Myocyte (in vitro differentiated cells): ENCODE measurements around the gene SH2D1A. TPM values are rescaled to one million over a fixed set of nuclear protein-coding genes. Genes with fewer than 3 reads are reported as not detected.
"Not testable (repeated sequence)": the region's sequence is repeated elsewhere in the genome, so short reads cannot be mapped to it uniquely, and the experiment has no call there.

Source experiments
- DNase-seq: peaks from one replicate; pipeline ENCODE4 v3.0.0-alpha.2; 2012; ENCODE audit warnings: low read depth
- total RNA-seq: library from RNA; depleted of rRNA; stranded (reverse); fragments of >200 nt; gene quantifications from 2 replicates; pipeline ENCODE4 v1.2.3, GENCODE V29; 2014

The SH2D1A gene
- total RNA-seq, 1 donor from 2014 or later, result not detected

DNA sequence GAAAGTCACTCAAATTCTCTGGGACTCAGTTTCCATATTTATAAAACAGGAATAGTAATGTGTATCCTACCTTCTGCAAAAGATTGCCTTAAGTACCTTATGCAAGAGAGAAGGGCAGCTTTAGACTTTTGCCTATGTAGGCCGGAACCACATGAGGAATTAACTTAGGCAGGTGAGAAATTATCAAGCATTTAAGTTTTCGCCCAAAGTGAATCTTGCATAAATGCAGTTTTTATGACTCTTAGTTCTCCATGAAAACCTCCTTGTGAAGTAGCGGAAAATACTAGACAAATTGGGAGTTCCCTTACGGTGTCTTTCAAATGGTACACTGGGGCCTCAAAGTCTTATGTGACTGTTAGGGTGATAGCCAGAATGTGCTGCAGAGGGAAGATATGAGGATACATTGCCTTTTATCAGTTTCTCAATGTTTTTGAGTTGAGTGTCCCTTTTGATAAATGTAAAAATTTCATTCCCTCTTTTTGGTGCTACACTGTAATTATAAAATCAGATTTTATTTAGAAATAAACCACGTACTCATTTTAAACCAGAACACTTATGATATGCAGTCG, 2.6 kb downstream of the SH2D1A start:
- no peak for DNase-seq

DNA sequence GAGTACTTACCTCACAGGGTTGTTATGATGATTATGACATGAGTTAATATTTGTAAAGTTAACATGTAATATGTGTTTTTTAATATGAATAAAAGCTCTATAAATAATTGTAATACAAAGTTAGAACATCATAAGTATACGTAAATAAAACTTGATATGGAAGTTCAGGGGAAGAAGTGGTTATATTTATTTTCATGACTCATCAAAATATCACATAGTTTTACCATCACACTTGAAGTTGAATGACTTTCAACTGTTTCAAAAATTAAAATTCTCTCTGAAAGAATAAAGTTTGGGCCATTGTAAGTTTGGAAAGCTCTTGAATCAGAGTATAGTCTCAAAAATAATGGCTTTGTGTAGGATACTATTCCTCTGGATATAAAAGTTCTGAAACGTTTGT, 8.3 kb downstream of the SH2D1A start:
- no peak for DNase-seq

DNA sequence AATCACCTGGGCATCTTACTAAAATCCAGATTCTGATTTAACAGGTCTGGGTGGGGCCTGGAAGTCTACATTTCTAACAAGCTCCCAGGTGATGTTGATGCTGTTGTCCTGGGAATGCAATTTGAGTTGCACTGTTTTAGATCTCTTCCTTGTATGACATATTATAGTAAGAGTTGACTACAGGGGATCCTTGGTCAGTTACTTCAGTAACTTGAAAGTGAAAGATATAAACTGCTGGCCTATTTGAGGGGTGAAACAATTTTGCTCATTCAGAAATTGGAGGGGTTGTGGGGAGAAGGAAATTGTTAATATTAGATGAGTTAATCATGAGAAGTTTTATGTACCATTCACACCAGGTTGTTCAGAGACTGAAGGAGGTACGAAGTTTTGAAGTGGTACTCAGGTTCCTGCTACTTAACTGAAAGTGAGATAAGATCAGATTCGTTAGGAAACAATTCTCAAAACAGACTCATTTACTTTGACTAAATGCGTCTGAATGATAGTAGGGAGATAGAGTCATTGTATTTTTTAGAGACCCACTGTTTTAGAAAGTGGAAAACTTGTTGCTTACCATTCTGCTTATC, 12.5 kb downstream of the SH2D1A start:
- DNase-seq, result no peak

DNA sequence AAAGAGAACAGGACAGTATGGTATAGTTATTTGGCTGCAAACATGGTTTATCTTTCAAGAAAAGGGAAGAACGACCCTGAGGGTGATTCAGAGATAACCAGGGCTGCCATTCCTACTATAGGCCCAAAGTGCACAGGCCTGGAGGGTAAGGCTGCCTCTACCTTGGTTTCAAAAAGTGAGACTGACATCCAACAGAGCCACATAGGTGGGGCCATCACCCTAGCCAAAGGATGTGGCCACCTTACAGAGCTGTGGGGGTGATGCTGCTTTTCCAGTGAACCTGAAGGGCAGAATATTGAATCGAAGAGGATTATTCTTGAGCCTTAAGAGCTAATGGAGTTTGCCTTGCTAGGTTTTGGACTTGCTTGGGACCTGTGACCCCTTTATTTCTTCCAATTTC, 15.7 kb downstream of the SH2D1A start:
- no peak for DNase-seq

DNA sequence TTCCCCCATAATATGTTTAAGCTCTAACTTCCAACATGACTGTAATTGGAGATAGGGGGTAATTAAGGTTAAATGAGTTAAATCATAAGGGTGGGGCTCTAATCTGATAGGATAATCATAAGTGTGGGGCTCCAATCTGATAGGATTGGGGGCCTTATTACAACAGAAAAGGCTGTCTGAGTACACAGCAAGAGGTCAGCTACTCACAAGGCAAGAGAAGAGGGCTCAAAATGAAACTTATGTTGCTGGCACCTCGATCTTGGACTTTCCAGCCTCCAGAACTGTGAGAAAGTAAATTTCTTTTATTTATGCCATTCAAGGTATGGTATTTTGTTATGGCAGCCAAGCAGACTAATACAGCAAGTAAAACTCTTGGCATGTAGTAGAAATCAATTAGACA, 16.4 kb downstream of the SH2D1A start:
- DNase-seq, result no peak

DNA sequence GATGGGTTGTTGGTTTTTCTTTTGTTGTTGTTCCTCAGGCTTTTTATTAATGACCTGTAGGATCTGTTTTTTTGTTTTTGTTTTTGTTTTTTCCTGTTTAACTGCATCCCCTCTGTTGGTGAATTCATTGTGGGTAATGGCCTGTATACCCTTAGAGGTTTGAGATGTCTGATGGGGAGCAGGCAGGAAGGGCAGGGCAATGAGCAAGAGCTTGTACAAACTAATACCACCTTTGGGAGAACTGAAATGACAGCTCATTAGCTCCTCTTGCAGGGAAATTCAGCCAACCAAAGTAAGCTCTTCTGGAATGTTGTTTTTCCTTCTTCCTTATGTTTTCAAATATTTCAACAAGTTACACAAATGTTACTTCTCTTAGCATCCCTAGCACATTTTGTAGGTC, 23.4 kb downstream of the SH2D1A start:
- DNase-seq, result no peak

DNA sequence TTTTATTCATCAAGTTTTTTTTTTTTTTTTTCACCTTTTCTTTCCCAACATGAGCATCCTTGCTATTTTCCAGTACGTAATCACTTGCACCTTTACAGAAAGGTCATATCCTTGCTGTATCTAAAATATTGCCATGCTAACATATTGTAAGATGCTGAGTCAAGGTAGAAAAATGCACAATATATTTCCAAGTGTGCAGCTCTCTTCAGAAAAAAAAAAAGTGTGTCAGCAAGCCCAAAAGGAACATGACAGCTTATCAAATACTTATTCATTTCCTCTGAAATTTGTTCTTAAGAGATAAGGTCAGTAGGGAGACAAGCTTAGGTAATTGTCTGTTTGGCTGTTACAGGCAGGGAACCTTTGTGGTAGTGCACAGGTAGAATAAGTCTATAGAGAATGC, 27.0 kb downstream of the SH2D1A start:
- no peak for DNase-seq

DNA sequence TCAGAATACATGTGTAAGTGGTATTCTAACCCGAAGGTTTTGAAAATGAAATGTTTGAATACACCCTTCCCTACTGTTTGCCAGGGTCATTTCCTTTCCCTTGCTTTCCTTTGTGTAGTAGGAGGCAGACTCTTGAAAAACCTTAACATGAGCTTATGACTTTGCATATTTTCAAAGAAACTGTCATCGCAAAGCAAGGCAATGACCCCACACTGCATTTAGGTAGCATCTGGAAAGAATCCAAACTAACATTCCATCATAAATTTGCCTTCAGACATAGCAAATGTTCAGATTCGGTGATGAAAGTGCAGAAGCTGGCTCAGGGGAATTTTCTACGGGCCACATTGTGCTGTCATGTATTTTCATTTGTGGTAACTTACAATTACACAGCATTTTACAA, 32.3 kb downstream of the SH2D1A start:
- no peak for DNase-seq

DNA sequence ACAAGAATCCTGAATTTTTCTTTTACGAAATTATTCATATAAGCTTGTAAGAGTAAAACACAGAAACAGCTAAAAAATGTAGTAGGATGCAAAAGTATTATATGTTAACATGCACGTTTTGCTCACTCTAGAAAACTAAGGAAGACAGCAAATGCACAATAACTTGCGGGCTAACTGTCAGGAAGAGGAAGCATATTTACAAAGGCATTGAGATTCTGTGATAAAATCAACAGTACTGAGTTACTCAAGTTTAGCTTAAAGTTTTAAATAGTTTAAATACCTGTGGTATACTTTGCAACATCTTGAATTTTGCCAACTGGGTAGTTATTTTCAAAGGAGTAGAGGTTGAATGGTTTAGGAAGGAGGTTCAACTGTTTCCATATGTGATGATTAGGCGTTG, 37.0 kb downstream of the SH2D1A start:
- no peak for DNase-seq

DNA sequence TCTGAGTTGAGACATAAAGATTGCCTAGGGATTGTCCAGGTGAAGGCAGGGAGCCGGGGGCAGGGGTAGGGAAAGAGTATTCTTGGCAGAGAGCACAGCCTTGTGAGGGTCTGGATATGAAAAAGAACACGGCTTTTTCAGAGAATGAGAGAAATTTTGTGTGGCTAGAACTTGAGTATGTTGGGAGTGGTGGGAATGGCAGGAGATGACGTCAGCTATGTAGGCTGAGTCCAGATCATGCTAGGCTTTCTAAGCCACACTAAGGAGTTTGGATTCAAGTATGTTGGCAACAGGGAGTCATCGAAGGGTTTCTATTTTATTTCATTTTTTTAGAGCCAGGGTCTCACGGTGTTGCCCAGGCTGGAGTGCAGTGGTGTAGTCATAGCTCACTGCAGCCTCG, 40.0 kb downstream of the SH2D1A start:
- DNase-seq, result no peak

DNA sequence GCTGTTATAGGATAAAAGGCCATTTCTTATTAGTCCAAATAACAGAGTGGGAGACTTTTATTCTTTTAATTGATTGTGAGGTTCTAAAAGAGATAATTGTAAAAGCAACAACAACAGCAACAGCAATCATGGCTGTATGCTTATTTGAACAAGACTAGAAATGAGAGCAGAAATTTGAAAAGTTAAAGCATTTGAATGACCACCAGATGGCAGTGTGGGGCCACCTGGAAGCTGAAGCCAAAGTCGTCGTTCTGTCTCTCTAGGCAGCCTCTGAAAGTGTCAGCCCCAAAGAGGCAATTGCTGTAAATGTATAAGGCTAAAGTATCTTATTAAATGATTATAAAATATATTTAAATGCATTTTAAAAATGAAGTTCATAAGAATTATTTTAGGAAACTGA, 42.2 kb downstream of the SH2D1A start:
- peak; percentile 55 for DNase-seq

DNA sequence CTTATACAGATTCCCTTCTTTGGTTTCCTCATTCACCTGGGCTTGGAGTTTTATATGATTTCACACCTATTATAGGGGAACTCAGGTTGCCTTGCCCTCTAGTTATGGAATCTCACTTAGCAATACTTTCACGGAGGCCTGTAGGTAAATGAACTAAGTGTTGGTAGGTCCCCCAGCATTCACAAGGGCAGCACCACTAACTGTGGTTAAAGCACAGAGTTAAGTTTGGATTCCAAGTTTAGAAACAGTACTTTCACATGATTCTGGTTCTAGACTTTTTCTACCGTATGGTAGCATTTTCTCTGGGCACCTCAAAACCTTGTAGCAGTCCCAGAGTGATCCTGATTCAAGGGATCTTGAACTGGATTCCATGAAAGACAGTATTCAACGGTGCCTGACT, 46.4 kb downstream of the SH2D1A start:
- no peak for DNase-seq

DNA sequence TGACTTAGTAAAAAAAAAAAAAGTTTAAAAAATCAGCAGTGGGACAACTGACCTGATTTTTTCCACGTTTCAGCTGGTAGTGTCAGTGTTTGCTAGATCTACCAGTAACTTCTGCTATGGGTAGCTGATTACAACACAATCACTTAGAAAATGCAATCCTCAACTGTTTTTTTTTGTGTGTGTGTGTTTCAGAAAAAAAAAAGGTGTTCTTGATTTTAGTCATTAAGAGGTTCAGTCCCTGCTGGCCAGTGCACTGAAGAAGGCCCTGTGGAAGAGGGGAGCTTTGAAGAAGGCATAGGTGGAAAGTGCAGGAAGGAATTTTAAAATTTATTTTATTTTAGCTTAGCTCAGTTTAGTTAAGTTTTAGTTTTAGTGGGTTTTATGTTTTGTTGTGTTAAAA, 46.9 kb downstream of the SH2D1A start:
- no peak for DNase-seq

DNA sequence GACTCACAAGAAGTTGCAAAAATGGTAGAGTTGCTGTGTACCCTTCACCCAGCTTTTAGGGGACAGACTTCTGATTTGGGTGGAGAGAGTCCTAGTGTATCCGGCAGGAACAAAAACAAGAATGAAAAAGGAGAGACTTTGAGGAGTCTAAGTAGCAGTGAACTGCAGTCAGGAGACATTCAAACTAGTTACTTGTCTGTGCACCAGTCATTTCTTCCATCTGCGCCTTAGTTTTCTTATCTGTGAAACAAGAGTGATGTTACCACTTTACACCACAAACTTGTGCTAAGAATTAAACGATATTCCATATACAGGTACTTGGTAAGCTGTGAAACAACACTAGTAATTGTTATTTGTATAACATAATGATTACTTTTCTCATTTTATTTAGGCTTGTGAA, 47.3 kb downstream of the SH2D1A start:
- DNase-seq, result no peak

DNA sequence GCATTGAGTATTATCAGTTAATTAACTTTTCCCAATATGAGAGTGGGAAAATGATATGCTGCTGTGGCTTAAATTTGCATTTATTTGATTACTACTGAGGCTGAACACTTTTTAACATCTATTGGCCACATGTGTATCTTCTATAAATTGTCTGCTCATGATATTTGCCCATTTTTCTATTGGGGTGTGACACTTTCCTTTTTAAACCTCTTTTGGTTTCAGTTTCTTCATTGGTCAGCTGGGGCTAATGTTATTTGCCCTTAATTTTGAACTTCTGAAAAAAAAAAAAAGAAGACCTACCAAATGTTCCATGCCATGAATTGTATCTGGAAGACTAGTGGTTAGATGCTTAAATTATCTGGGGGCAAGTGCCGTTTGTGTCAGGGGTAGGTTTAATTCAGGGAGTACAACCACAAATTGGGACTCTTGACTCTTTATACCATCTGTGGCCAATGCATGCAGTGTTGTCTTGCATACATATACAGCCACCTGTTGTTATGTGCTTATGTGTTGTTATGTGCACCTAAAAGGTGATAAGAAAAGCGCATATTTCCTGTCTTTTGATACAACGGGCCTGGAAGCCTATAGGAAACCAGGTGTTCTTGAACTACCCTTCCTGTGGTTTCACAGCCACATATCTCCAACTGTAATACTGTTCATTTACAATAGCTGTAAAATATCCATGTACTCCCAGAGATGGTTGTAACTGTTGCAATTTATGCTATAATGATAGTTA, 49.0 kb downstream of the SH2D1A start:
- DNase-seq, result no peak

DNA sequence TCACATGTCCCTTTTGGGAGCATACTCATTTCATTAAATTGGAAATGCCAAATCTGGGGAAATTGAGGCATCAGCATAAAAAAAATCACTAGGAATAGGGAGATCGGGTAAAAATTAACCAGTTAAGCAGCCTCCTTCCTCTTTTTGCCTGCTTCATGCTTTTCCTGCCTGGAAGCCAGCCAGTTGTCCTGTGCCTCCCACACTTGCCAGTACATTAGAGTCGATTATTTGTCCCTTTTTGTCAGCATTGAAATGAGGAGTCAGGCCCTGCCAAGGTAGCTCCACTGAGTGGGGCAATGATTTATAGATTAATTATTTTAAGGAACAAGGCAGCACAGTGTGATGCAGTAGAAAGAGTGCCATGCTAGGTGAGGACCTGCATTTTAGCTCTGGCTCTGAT, 55.3 kb downstream of the SH2D1A start:
- no peak for DNase-seq

DNA sequence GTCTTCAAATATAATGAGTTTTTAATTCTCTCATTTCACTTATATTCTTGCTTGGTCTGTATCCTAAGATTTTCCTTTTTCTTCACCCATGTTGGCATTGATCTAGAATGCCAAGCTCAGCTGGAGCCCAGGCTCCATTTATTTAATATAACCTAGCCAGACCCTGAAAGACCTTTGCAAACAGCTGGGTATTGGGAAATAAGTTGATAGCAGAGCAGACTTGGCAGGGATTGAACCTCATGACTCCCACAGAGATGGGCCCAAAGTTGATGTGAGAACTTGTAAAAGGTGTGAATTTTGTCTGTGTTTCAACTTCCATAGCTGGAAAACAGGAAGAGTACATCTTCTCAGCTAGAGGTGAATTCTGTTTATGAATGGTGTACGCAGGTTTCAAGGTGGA, 59.5 kb downstream of the SH2D1A start:
- DNase-seq, result no peak

DNA sequence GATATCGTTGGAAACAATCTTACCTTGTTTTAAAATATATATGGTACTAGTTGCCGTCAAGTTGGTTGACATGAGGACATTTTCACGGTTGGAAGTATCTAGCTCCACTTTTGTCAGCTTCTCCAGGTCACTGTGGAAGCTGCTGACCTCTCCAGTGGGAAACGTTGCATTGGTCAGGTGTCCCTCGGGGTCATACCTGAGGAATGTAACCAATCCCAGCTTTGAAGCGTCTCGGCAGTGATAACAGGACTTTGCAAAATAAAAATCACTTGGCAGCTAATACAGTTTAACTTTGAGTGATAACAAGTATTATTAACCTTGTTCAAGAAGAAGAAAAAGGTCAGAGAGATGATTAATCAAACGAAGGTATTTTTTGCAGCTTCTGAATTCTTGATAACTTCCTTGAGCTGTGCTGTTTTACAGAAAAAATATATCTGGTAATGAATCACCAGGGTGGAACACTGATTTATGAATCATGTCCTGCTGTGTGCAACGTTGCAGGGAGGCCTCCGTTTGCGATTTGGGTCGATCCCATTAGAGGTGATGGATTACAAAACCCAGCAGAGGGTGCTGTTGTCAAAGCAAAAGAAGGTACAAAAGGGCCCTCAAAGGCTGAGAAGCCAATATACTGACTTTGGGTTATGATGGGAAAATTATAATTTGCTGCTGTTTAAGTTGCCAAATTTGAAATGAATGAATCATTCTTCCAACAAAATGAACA, 60.1 kb downstream of the SH2D1A start:
- peak; percentile 7 for DNase-seq

DNA sequence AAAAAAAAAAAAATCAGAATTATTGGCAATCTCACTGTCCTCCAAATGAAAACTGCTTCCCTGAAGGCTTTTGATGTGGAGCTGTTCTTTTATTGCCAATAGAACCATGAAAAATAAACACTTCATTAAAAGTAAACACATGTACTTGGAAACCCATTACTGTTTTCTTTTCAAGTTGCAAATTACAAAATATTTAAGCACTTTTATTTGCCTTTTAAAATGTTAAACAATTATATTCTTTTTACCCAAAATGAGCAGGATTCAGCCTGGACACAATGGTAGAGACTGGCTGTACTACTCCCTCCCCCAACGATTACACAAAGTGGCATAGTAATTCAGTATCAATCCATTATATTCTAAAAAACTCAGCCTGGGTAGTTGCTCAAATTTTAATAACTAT, 60.9 kb downstream of the SH2D1A start:
- DNase-seq, result no peak

DNA sequence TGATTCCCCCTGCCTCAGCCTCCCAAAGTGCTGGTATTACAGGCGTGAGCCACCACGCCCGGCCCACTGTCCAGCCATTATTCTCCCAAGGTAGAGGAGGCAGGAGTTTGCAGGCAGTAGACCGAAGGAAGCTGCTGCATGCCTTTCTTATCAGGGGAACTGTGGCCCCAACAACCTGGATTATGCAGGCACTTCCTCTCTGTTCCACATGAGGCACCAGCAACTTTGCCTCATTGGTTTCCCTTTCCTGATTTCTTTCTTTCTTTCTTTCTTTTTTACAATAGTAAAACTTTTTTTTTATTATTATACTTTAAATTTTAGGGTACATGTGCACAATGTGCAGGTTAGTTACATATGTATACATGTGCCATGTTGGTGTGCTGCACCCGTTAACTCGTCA, 62.0 kb downstream of the SH2D1A start:
- DNase-seq, result not testable (repeated sequence)

DNA sequence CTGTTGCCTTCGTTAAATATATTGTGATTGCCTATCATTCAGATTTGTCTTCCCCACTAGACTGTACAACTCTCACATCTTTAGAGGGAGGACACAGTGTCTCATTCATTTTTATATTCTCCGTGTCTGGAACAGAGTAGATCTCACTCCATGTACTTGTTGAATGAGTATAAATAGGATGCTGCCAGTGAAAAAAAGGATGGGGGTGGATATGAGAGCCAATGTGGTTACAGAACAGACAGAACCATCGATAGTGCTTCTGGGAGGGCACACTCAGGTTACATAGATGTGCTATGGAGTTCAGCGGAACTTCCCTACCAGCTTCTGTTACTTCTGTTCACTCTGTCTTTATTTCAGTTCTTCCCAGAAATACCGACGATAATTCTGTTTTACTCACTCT, 66.9 kb downstream of the SH2D1A start:
- DNase-seq, result no peak

DNA sequence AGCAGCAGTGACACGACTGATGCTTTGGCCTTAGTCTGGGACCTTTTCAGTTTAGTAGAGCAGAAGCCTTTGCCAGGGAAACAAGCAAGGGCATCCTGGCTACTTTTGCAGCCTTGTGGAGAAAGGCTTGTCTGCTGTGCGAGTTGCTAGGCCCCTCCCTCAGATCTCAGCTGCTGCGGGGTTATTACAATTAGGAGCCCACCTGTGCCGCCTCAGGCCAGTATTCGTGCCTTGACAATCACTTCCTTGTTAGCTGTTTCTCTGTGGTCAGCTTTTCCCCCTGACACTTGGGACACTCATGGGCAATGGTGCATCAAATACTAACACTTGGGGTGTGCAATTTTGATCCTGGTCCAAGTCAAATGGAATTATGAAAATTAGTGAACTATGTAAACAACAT, 67.9 kb downstream of the SH2D1A start:
- no peak for DNase-seq
